ENCODE measurements around the gene LILRA2. TPM values are rescaled to one million over a fixed set of nuclear protein-coding genes. Genes with fewer than 3 reads are reported as not detected.
"Not testable (repeated sequence)": the region's sequence is repeated elsewhere in the genome, so short reads cannot be mapped to it uniquely, and the experiment has no call there.

The LILRA2 gene
- total RNA-seq, 1 experiment from 2014 or later: not detected

DNA sequence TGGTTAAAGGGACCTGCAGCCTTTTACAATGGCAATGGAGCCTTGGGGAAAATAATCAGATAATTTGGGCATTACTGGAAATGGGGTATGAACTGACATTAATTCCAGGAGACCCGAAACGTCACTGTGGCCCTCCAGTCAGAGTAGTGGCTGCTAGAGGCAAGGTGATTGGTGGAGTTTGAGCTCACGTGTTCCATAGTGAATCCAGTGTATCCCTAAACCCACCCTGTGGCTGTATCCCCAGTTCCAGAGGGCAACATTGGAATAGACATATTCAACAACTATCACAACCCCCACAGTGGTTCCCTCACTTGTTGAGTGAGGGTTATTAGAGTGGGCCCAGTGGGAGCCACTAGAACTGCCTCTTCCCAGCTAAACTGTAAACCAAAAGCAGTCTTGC, 3.3 kb upstream of the LILRA2 start:
- no peak overlapping the region for H3K4me2 ChIP-seq (ENCODE audit: insufficient read depth, insufficient read length, low read length)
- H2AFZ ChIP-seq (ENCODE audit: low read length): no peak overlapping the region
- no peaks in the 10 kb centered on the region for H4K20me1 ChIP-seq (ENCODE audit: control insufficient read depth, insufficient read depth, insufficient read length)
- H3K23ac ChIP-seq (ENCODE audit: insufficient read length, low read depth, low read length): no peak overlapping the region
- no peak overlapping the region for H2BK15ac ChIP-seq (ENCODE audit: low read depth, low read length)
- no peak overlapping the region for H3K14ac ChIP-seq (ENCODE audit: insufficient read depth, low read length)
- Mint-ChIP-seq H3K4me3 (no peak overlapping the region), H3K27me3 (ENCODE audit: low read depth) (peaks cover 3% of the 10 kb centered on the region; the same call in 1 of the 2 replicates), H3K27ac (no peak overlapping the region), H3K36me3 (ENCODE audit: insufficient read depth in 1 of 3, low read depth in 3 of 3) (peaks cover 0 to 22% (median 6%) of the 10 kb centered on the region in 3 experiments; a peak in 5 of 7 replicates), H3K4me1 (no peaks in the 10 kb centered on the region), H3K9me3 (peaks cover 96 to 99% of the 10 kb centered on the region in 2 experiments)
- no peak for DNase-seq
- H3K4ac ChIP-seq (ENCODE audit: low read depth, low read length): no peak overlapping the region
- TF ChIP-seq, protein P1, sequence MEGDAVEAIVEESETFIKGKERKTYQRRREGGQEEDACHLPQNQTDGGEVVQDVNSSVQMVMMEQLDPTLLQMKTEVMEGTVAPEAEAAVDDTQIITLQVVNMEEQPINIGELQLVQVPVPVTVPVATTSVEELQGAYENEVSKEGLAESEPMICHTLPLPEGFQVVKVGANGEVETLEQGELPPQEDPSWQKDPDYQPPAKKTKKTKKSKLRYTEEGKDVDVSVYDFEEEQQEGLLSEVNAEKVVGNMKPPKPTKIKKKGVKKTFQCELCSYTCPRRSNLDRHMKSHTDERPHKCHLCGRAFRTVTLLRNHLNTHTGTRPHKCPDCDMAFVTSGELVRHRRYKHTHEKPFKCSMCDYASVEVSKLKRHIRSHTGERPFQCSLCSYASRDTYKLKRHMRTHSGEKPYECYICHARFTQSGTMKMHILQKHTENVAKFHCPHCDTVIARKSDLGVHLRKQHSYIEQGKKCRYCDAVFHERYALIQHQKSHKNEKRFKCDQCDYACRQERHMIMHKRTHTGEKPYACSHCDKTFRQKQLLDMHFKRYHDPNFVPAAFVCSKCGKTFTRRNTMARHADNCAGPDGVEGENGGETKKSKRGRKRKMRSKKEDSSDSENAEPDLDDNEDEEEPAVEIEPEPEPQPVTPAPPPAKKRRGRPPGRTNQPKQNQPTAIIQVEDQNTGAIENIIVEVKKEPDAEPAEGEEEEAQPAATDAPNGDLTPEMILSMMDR (conservative IDR thresholded peaks at IDR 0.05): no peak
- H2BK20ac ChIP-seq (ENCODE audit: low read depth, low read length, poor library complexity, severe bottlenecking): no peak overlapping the region
- H3K4me1 ChIP-seq (ENCODE audit: insufficient read depth, low read length): no peaks in the 10 kb centered on the region
- H3K56ac ChIP-seq (ENCODE audit: insufficient read length, low read depth, low read length): no peak overlapping the region
- H3K27me3 ChIP-seq (ENCODE audit: insufficient read depth, low read length): no peaks in the 10 kb centered on the region
- H2BK12ac ChIP-seq (ENCODE audit: insufficient read length, low read depth, low read length): no peak overlapping the region
- no peaks in the 10 kb centered on the region for H3K79me2 ChIP-seq (ENCODE audit: insufficient read depth, low read length)
- H3K23me2 ChIP-seq (ENCODE audit: insufficient read length, low read depth, low read length, poor library complexity, severe bottlenecking): no peaks in the 10 kb centered on the region
- no peaks in the 10 kb centered on the region for H3K79me1 ChIP-seq (ENCODE audit: insufficient read depth, low read depth, low read length, poor library complexity, severe bottlenecking)
- no peak overlapping the region for H3T11ph ChIP-seq (ENCODE audit: low read length)
- H2BK5ac ChIP-seq (ENCODE audit: insufficient read length, low read length): no peak overlapping the region
- H3K18ac ChIP-seq (ENCODE audit: insufficient read length, low read depth, low read length): no peak overlapping the region
- no peak overlapping the region for H3K9ac ChIP-seq (ENCODE audit: extremely low read depth, insufficient read length, low read length)
- H4K8ac ChIP-seq (replicated peaks; ENCODE audit: insufficient read length, low read depth, low read length): no peak overlapping the region
- no peak overlapping the region for H2BK120ac ChIP-seq (ENCODE audit: low read depth, low read length, poor library complexity, severe bottlenecking)
- H3K27ac ChIP-seq (ENCODE audit: insufficient read length, low read depth, low read length): no peak overlapping the region
- H4K5ac ChIP-seq (ENCODE audit: insufficient read length, low read depth, low read length): no peak overlapping the region
- no CpG with 5 or more reads among the region's 3 CpGs for WGBS (ENCODE audit: extremely low coverage, insufficient read length, low lambda C conversion rate)
- H4K91ac ChIP-seq (ENCODE audit: insufficient read length, low read depth, low read length): no peak overlapping the region
- H2AK5ac ChIP-seq (ENCODE audit: insufficient read length, low read length): no peak overlapping the region
- H3K9me3 ChIP-seq (ENCODE audit: control insufficient read depth, low read depth, low read length): peaks cover 86% of the 10 kb centered on the region

DNA sequence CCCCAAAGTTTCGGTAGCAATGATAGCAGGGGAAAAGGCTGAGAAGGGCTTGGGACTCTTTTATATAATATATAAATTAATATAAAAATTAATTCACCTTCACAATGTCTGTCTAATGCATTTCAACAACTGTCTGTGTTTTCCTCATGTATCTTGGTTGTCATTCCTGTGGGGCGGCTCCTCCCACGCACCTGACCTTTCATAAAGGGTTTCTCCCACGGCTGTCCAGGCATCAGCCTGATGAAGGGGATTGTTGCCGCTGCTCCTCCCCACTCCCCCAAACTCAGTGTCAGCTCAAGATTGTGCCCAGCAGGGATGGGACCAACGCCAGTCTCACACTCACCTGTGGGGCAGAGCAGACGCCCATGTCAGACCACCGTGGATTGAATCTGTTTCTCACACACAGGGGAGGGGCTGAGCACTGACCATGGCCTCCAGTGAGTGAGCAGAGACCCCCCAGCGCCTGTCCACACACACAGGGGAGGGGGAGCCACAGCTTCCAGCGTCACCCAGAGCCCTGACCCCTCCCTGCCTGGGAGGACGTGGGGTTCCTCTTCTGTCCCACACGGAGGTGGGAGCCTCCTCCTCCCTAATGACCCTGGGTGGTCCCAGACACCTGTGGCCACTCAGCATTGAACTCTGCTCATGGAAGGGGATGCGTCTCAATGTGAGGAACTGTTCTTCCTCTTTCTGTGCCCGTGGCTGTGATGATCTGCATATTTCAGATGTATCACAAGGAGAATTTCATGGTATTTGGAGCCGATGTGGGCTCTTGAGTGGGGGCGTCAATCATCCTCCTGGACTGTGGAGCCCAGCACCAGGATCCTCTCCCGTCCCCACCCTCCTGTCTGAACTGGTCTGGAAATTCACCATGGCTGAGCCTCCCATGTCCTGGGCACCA, 1.6 kb upstream of the LILRA2 start:
- H3K23me2 ChIP-seq (ENCODE audit: insufficient read length, low read depth, low read length, poor library complexity, severe bottlenecking); H3K79me2 ChIP-seq (ENCODE audit: insufficient read depth, low read length); H2BK12ac ChIP-seq (ENCODE audit: insufficient read length, low read depth, low read length); H2BK120ac ChIP-seq (ENCODE audit: low read depth, low read length, poor library complexity, severe bottlenecking); H2BK5ac ChIP-seq (ENCODE audit: insufficient read length, low read length); H3K14ac ChIP-seq (ENCODE audit: insufficient read depth, low read length); H4K8ac ChIP-seq (replicated peaks; ENCODE audit: insufficient read length, low read depth, low read length); H2BK15ac ChIP-seq (ENCODE audit: low read depth, low read length); H3K4me2 ChIP-seq (ENCODE audit: insufficient read depth, insufficient read length, low read length); H3T11ph ChIP-seq (ENCODE audit: low read length); H3K4ac ChIP-seq (ENCODE audit: low read depth, low read length); H4K20me1 ChIP-seq (ENCODE audit: control insufficient read depth, insufficient read depth, insufficient read length); H3K27ac ChIP-seq (ENCODE audit: insufficient read length, low read depth, low read length); H3K79me1 ChIP-seq (ENCODE audit: insufficient read depth, low read depth, low read length, poor library complexity, severe bottlenecking); H3K27ac Mint-ChIP-seq; H3K9ac ChIP-seq (ENCODE audit: extremely low read depth, insufficient read length, low read length); H2BK20ac ChIP-seq (ENCODE audit: low read depth, low read length, poor library complexity, severe bottlenecking); H3K27me3 ChIP-seq (ENCODE audit: insufficient read depth, low read length); H4K91ac ChIP-seq (ENCODE audit: insufficient read length, low read depth, low read length); H3K4me1 ChIP-seq (ENCODE audit: insufficient read depth, low read length); H3K27me3 Mint-ChIP-seq (ENCODE audit: low read depth); H3K56ac ChIP-seq (ENCODE audit: insufficient read length, low read depth, low read length); H3K23ac ChIP-seq (ENCODE audit: insufficient read length, low read depth, low read length); H3K18ac ChIP-seq (ENCODE audit: insufficient read length, low read depth, low read length); H3K4me1 Mint-ChIP-seq; DNase-seq; H4K5ac ChIP-seq (ENCODE audit: insufficient read length, low read depth, low read length); H2AK5ac ChIP-seq (ENCODE audit: insufficient read length, low read length); H2AFZ ChIP-seq (ENCODE audit: low read length); H3K4me3 Mint-ChIP-seq: not testable (repeated sequence)
- no CpG with 5 or more reads among the region's 17 CpGs for WGBS (ENCODE audit: extremely low coverage, insufficient read length, low lambda C conversion rate)
- peaks cover 89% of the 10 kb centered on the region for H3K9me3 ChIP-seq (ENCODE audit: control insufficient read depth, low read depth, low read length)
- Mint-ChIP-seq H3K36me3 (ENCODE audit: insufficient read depth in 1 of 3, low read depth in 3 of 3) (peaks cover 0 to 22% (median 7%) of the 10 kb centered on the region in 3 experiments; a peak in 6 of 7 replicates), H3K9me3 (peaks cover 96 to 99% of the 10 kb centered on the region in 2 experiments)
